T-helper 1 cell treated with Interleukin-12 subunit alpha and Interleukin-12 subunit beta and Interleukin-4 antibody, amounts not matched to agents 30 ng/mL and 1 ng/mL, for 36 hours (primary cell): Measurements from ENCODE around the gene PSMD8. TPM values are rescaled to one million over a fixed set of nuclear protein-coding genes. Genes with fewer than 3 reads are reported as not detected.

Experiments used
- intact Hi-C: fragments of 100-400 bp; cut with micrococcal nuclease; formaldehyde crosslinking; loops from one replicate; pipeline ENCODE4 v1.15.1; 2024
- total RNA-seq: library from RNA; stranded (reverse); gene quantifications from 2 replicates; pipeline ENCODE4 v1.2.3, GENCODE V29; 2022

Gene PSMD8
- total RNA-seq, 1 donor from 2014 or later, result 208 TPM

GRCh38 chr19:38385057-38385803 lies 10.9 kb downstream of the PSMD8 start:
- intact Hi-C loops, result loop anchor here (5.0 kb wide), 2 partner anchors 352 to 447 kb away; partner anchors contain the start of gene ECH1

GRCh38 chr19:38385804-38386257 lies 11.5 kb downstream of the PSMD8 start:
- intact Hi-C loops, result loop anchor here (5.0 kb wide), 2 partner anchors 351 to 446 kb away; partner anchors contain the start of gene ECH1

GRCh38 chr19:38386300-38386970 lies 12.1 kb downstream of the PSMD8 start:
- intact Hi-C loops, result loop anchor here (5.0 kb wide), 2 partner anchors 351 to 446 kb away; partner anchors contain the start of gene ECH1

GRCh38 chr19:38386971-38387549 lies 12.7 kb downstream of the PSMD8 start:
- intact Hi-C loops, result loop anchor here (1.0 to 5.0 kb wide), 5 partner anchors 8 to 445 kb away; partner anchors contain the start of genes ECH1 and PSMD8

- intact Hi-C loops, result loop anchor here (1.0 to 5.0 kb wide), 10 partner anchors 8 to 543 kb away; partner anchors contain the start of genes ECH1, MRPS12, PSMD8 and SARS2
Measured at GRCh38 chr19:38387550-38388348, 13.4 kb downstream of the PSMD8 start, which contains the start of gene GGN. TSS of gene GGN (minus strand) at chr19:38388034. CDS start at chr19:38387261, 773 bp downstream.

GRCh38 chr19:38388349-38389100 lies 14.2 kb downstream of the PSMD8 start, which contains the start of gene SPRED3:
TSS of gene SPRED3 (plus strand) at chr19:38388697. CDS start at chr19:38390303, 1,606 bp downstream.
- intact Hi-C loops, result loop anchor here (1.0 to 5.0 kb wide), 7 partner anchors 14 to 542 kb away; partner anchors contain the start of genes ECH1, MRPS12 and SARS2

- intact Hi-C loops, result loop anchor here (2.0 to 5.0 kb wide), 3 partner anchors 348 to 461 kb away; partner anchors contain the start of gene ECH1
Measured at GRCh38 chr19:38389101-38389925, 14.9 kb downstream of the PSMD8 start.

GRCh38 chr19:38389957-38390924 lies 15.9 kb downstream of the PSMD8 start:
- intact Hi-C loops, result loop anchor here (2.0 to 5.0 kb wide), 3 partner anchors 347 to 461 kb away; partner anchors contain the start of gene ECH1

- intact Hi-C loops, result no loop called here
Measured at GRCh38 chr19:38391911-38392464, 17.6 kb downstream of the PSMD8 start.

GRCh38 chr19:38392707-38393308 lies 18.4 kb downstream of the PSMD8 start:
- intact Hi-C loops, result no loop called here

GRCh38 chr19:38394488-38394887 lies 20.1 kb downstream of the PSMD8 start:
- intact Hi-C loops, result loop anchor here (1.0 to 2.0 kb wide), 2 partner anchors 8 to 224 kb away; partner anchors contain the start of gene EIF3K

GRCh38 chr19:38395381-38396114 lies 21.2 kb downstream of the PSMD8 start:
- intact Hi-C loops, result loop anchor here (1.0 to 2.0 kb wide), 2 partner anchors 8 to 223 kb away; partner anchors contain the start of gene EIF3K

GRCh38 chr19:38399081-38399480 lies 24.7 kb downstream of the PSMD8 start:
- intact Hi-C loops, result no loop called here

- intact Hi-C loops, result no loop called here
Measured at GRCh38 chr19:38399537-38399936, 25.2 kb downstream of the PSMD8 start.

- intact Hi-C loops, result loop anchor here (5.0 kb wide), 1 partner anchor 487 kb away; no protein-coding TSS in a partner anchor
Measured at GRCh38 chr19:38400361-38400760, 26.0 kb downstream of the PSMD8 start.

GRCh38 chr19:38401148-38401547 lies 26.8 kb downstream of the PSMD8 start:
- intact Hi-C loops, result loop anchor here (5.0 kb wide), 1 partner anchor 486 kb away; no protein-coding TSS in a partner anchor
